HG03097 (cell line): ENCODE measurements around the gene MMUT.
"Not testable (repeated sequence)": the region's sequence is repeated elsewhere in the genome, so short reads cannot be mapped to it uniquely, and the experiment has no call there.

Experiments used
- ATAC-seq: cut with Tn5 transposase; IDR thresholded peaks from one replicate; pipeline ENCODE4 v1.9.1; 2021; ENCODE audit not compliant: unreplicated experiment, low FRiP score

The MMUT gene

GRCh38 chr6:49462927-49463611 is at the start of gene MMUT, which contains the start of gene CENPQ:
Gene MMUT (minus strand): TSS chr6:49463253. CDS start chr6:49459466, 3,787 bp downstream.
Gene CENPQ (plus strand): TSS chr6:49463370. CDS start chr6:49470177, 6,807 bp downstream.
- peak; percentile 98 for ATAC-seq

DNA sequence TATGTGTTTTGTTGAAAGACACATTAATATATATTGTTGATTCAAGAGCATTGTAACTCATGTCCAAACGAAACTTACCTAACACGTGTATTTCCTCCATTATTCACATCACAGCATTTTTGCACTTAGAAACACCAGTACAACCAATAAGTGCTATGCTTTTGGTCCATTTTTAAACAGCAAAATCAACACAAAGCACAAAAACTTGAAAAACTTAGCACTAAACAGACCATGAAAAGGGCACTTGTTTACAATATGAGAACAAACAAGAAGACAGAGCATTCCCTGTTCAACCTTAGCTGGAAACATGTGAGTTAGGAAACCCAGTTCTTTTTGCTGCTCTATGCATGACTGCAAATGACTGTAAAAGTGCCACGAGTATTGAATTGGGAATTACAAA is 46.3 kb upstream of the MMUT start:
- ATAC-seq, result no peak

DNA sequence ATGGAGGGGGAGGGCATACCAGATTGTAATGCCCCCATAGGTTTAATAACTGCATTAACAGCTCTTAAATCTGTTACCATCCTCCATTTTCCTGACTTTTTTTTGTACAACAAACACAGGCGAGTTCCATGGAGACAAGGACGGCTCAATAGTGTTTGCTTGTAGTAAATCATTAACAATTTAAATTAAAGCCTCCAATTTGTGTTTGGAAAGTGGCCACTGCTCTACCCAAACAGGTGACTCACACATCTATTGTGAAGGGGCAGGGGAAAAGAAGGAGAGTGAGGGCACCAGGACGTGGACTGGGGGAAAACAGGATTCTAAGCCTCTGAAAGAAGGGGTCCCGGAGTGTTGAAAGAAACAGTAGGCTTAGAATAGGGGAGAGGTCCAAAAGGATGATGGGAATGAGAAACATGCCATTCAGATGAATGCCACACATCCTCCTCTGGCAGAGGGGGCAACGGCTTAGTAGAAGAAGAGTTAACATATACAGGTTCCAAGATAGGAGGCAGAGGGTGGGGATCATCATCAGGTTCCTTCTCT is 43.6 kb upstream of the MMUT start:
- no peak for ATAC-seq

DNA sequence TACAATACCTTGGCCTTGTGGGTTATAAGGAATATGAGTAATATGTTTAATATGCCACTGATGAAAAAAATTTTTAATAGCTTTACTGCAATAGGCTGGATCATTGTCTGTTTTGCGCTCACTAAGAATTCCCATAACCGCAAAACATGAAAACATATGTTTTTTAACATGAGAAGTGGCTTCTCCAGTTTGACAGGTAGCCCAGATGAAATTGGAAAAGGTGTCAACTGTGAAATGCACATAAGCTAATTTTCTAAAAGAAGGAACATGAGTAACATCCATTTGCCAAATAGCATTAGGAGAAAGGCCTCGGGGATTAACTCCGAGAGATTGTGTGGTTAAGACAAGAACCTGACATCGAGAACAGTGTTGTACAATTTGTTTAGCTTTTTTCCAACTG is 41.6 kb upstream of the MMUT start:
- no peak for ATAC-seq

DNA sequence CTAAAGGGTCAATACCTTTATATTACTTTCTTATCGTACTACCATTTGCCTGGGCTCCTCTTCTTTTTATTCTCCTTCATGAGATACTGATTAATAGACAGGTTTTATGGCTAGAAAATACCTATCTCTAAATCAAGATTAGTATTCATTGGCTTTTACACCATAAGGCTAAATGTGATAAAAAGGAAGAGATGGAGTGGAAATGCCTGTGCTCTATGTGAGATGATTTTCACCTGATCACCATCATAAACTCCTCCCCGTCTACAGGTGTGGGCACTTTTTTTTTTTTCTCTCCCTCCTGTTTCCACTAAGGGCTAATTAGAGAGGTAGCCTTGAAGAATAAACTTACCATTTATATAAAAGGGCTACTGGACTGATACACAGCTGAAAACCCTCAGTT is 36.6 kb upstream of the MMUT start, which contains the start of gene GLYATL3:
TSS of gene GLYATL3 (plus strand) at position 301 of the 400 bp plus-strand sequence. CDS start 12,068 bp downstream, outside the sequence.
- no peak for ATAC-seq

DNA sequence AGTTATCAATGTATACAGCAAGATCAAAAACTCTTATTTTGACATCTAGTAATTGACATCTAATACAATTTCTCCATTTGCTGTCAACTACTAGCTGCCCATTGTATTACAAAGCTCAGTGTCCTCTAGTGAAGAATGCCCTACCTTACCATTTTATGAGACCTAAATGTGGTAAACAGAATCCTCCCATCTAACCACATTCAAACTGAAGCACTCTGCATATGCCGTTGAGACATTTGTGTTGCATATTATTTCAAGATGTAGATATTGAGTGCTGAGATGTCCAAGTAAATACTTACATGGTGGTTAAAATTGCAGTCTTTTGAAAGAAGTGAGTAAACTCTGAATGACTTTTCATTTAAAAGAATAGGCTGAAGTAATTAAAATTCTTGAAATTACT is 36.1 kb upstream of the MMUT start:
- no peak for ATAC-seq

DNA sequence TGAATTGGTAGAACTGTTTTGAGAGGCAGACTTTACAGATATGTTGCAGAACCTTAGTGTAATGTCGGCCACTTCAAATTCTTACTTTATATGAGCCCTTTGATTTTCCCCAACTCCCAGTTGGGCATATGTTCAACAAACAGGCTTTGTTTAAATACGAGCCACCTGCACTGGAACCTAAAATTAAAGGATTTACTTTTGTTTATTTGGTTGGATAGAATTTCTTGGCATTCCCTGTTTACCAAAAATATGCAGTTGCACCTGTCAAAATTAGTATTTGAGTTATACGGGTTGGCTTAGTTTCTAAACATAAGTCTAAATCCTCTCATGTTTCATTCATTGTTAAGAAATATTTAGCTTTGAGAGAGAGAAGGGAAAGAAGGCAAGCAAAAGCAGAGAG is 34.3 kb upstream of the MMUT start:
- no peak for ATAC-seq

DNA sequence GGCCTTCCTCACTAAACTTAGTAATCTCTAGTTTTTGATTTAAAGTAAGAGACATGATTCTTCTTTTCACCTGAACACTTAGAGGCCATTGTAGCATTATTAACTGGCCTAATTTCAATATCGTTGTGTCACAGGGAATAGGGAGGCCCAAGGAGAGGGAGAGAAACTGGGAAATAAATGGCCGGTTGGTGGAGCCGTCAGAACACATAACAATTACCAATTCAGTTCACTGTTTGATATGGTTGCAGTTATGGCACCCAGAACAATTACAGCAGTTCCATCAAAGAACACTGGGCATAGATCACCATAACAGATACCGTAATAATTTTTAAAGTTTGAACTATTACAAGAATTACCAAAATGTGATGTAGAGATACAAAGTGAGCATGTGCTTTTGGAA is 27.6 kb upstream of the MMUT start:
- no peak for ATAC-seq

DNA sequence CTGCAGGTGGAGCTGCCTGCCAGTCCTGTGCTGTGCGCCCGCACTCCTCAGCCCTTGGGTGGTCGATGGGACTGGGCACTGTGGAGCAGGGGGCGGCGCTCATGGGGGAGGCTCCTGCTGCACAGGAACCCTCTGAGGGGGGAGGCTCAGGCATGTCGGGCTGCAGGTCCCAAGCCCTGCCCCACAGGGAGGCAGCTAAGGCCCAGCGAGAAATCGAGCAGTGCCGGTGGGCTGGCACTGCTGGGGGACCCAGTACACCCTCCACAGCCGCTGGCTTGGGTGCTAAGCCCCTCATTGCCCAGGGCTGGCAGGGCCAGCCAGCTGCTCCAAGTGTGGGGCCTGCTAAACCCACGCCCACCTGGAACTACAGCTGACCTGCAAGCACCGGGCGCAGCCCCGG is 20.3 kb upstream of the MMUT start:
- ATAC-seq, result not testable (repeated sequence)

- ATAC-seq, result not testable (repeated sequence)
Observed at GRCh38 chr6:49481846-49482245, 18.8 kb upstream of the MMUT start.

- ATAC-seq, result no peak
Observed at GRCh38 chr6:49479308-49479970, 16.4 kb upstream of the MMUT start.

DNA sequence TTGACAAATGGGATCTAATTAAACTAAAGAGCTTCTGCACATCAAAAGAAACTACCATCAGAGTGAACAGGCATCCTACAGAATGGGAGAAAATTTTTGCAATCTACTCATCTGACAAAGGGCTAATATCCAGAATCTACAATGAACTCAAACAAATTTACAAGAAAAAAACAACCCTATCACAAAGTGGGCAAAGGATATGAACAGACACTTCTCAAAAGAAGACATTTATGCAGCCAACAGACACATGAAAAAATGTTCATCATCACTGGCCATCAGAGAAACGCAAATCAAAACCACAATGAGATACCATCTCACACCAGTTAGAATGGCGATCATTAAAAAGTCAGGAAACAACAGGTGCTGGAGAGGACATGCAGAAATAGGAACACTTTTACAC is 13.5 kb upstream of the MMUT start:
- not testable (repeated sequence) for ATAC-seq

GRCh38 chr6:49468042-49468441 is 5.0 kb upstream of the MMUT start:
- no peak for ATAC-seq

DNA sequence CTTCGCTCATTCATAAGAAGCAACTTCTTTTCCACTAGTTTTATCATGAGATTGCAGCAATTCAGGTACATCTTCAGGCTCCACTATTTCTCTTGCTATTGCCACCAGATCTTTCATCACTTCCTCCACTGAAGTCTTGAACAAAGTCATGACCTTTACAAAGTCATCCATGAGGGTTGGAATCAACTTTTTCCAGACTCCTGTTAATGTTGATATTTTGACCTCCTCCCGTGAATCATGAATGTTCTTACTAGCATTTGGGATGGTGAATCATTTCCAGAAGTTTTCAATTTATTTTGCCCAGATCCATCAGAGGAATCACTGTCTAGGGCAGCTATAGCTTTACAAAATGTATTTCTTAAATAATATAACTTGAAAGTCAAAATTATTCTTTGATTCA is 1.6 kb upstream of the MMUT start:
- ATAC-seq, result no peak

DNA sequence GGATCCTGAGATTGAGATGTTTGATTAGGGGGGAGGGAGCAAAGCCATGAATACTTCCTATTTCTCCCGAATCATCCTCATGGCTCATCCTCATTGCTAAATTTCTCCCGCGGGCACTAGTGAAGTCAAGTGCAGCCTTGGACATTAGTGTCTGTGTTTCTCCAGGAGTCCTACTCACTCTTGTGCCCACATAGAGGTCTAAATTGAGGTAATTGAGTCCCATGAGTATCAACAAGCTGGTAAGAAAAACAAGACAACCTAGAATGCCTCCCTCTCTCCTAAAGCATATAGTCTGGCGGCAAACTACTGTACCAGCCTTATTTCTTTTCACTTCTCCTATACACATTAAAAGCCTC is 537 bp upstream of the MMUT start:
- peak; percentile 0 for ATAC-seq

- ATAC-seq, result peak; percentile 0
Observed at GRCh38 chr6:49462599-49462926, 490 bp downstream of the MMUT start.

GRCh38 chr6:49462071-49462470 is 982 bp downstream of the MMUT start:
- ATAC-seq, result no peak

GRCh38 chr6:49457771-49458170 is 5.3 kb downstream of the MMUT start:
- ATAC-seq, result no peak

- ATAC-seq, result peak; percentile 51
Observed at GRCh38 chr6:49454787-49455709, 8.0 kb downstream of the MMUT start.

GRCh38 chr6:49453221-49453620 is 9.8 kb downstream of the MMUT start:
- no peak for ATAC-seq

GRCh38 chr6:49430866-49431265 is 32.2 kb downstream of the MMUT start:
- ATAC-seq, result no peak
